Neutrophil (primary cell): ENCODE measurements around the gene UBB.

Source experiments
- H3K27ac ChIP-seq: fragments of 200-600 bp; sonication (generic); 2 replicates; pipeline ENCODE4 v1.5.1; 2016; ENCODE audit warnings: mild to moderate bottlenecking, moderate library complexity
- H3K27me3 ChIP-seq: fragments of 200-600 bp; sonication (generic); 2 replicates; pipeline ENCODE4 v1.6.0; 2016; ENCODE audit warnings: mild to moderate bottlenecking
- H3K36me3 ChIP-seq: fragments of 200-600 bp; sonication (generic); 2 replicates; pipeline ENCODE4 v1.5.1; 2017
- H3K4me1 ChIP-seq, 2 experiments: fragments of 200-600 bp in 1 of 2; sonication (generic) in 1 of 2; 1 replicate in 1 of 2; 2 replicates in 1 of 2; pipeline versions ENCODE4 v1.5.1 to v1.6.1; 2013 to 2016; ENCODE audit warnings: low read depth in 1 of 2, low read length in 1 of 2, mild to moderate bottlenecking in 1 of 2, moderate library complexity in 1 of 2; ENCODE audit not compliant: control insufficient read depth in 1 of 2, insufficient read depth in 1 of 2
- H3K4me3 ChIP-seq, 2 experiments: fragments of 200-600 bp in 1 of 2; sonication (generic) in 1 of 2; 1 replicate in 1 of 2; 2 replicates in 1 of 2; pipeline ENCODE4 v1.5.1; 2013 to 2016; ENCODE audit warnings: low read depth in 1 of 2, low read length in 1 of 2, mild to moderate bottlenecking in 1 of 2, moderate library complexity in 1 of 2
- H3K9me3 ChIP-seq: fragments of 200-600 bp; sonication (generic); 2 replicates; pipeline ENCODE4 v1.5.1; 2016
- TF ChIP-seq, protein P1 (sequence below): fragments of 200-600 bp; sonication (generic); IDR thresholded peaks from 2 replicates; pipeline ENCODE4 v1.5.1; 2016; ENCODE audit warnings: antibody characterized with exemption

Gene UBB

DNA sequence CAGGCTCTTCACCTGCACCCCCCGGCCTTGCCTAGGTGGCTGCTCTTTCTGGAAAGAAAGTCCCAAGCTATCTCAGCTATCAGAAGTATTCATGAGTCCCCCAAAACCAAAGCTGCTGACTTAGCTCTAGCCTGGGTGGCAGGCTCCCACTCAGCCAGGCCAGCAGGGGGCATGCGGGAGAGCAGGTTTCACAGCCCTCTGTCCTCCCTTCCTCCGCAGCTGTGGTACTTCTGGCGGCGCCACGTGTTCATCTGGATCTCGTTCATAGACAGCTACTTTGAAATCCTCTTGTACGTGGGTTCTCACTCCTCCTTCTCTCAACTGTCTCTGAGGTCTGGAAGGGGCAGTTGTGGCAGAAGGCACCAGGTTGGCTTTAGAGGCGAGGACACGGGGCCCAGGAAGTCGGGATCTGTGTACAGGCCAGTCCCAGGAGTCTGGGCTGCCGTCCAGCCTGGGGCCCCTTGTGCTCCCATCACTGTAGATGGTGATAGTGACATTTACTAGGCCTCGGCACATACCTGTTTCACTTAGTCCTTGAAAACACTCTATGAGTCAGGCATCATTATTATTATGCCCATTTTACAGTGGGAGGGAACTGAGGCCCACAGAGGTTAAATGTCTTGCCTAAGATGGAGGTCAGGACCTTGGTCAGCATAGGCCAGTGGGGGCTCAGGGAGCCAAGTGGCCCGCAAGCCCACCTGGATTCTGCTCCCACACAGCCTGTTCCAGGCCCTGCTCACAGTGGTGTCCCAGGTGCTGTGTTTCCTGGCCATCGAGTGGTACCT is 47.4 kb downstream of the UBB start:
- Histone ChIP-seq H3K9me3 (no peaks in the 10 kb centered on the region), H3K4me3 (no peak overlapping the region), H3K4me1 (no peaks in the 10 kb centered on the region), H3K36me3 (peaks cover 89% of the 10 kb centered on the region), H3K27me3 (no peaks in the 10 kb centered on the region), H3K27ac (no peak overlapping the region)
- TF ChIP-seq, protein P1, sequence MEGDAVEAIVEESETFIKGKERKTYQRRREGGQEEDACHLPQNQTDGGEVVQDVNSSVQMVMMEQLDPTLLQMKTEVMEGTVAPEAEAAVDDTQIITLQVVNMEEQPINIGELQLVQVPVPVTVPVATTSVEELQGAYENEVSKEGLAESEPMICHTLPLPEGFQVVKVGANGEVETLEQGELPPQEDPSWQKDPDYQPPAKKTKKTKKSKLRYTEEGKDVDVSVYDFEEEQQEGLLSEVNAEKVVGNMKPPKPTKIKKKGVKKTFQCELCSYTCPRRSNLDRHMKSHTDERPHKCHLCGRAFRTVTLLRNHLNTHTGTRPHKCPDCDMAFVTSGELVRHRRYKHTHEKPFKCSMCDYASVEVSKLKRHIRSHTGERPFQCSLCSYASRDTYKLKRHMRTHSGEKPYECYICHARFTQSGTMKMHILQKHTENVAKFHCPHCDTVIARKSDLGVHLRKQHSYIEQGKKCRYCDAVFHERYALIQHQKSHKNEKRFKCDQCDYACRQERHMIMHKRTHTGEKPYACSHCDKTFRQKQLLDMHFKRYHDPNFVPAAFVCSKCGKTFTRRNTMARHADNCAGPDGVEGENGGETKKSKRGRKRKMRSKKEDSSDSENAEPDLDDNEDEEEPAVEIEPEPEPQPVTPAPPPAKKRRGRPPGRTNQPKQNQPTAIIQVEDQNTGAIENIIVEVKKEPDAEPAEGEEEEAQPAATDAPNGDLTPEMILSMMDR: no peak

DNA sequence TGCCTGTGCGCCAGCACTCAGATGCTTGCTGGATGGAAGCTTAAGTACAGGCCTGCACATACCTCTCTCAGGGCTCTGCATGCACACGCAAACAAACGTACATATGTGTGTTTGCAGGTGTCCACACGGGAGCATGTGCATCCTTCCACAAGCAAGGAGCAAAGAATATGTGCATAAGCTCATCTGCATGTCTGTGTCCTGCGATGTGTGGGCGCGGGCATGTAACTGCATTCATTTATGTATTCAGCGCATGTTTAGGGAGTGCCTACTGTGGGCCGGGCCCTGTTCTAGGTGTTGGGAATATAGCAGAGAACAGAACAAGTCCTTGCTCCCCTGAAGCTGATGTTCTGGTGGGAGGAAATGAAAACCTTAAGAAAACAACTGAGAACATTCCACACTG is 48.2 kb downstream of the UBB start:
- Histone ChIP-seq H3K36me3 (peaks cover 88% of the 10 kb centered on the region), H3K9me3 (no peaks in the 10 kb centered on the region), H3K27ac (no peak overlapping the region)

DNA sequence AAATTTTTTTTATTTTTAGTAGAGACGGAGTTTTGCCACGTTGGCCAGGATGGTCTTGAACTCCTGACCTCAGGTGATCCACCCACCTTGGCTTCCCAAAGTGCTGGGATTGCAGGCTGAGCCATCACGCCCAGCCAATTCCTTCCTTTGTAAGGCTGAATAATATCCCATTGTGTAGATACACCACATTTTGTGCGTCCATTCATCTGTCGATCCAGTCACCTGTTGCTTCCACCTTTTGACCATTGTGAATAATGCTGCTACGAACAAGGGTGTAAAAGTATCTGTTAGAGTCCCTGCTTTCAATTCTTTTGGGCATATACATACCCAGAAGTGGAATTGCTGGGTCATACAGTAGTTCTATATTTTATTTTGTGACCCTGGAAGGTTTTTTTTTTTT is 49.8 kb downstream of the UBB start:
- H3K36me3 ChIP-seq: peaks cover 87% of the 10 kb centered on the region
- no peak overlapping the region for H3K4me3 ChIP-seq
- H3K9me3 ChIP-seq: no peaks in the 10 kb centered on the region
- H3K4me1 ChIP-seq: no peaks in the 10 kb centered on the region
- TF ChIP-seq, protein P1: no peak
- H3K27me3 ChIP-seq: no peaks in the 10 kb centered on the region
- H3K27ac ChIP-seq: no peak overlapping the region

More for the DNA sequence above, 48.2 kb downstream of the UBB start:
- no peak overlapping the region for H3K4me3 ChIP-seq
- H3K27me3 ChIP-seq: no peaks in the 10 kb centered on the region
- no peaks in the 10 kb centered on the region for H3K4me1 ChIP-seq
- TF ChIP-seq, protein P1: no peak

DNA sequence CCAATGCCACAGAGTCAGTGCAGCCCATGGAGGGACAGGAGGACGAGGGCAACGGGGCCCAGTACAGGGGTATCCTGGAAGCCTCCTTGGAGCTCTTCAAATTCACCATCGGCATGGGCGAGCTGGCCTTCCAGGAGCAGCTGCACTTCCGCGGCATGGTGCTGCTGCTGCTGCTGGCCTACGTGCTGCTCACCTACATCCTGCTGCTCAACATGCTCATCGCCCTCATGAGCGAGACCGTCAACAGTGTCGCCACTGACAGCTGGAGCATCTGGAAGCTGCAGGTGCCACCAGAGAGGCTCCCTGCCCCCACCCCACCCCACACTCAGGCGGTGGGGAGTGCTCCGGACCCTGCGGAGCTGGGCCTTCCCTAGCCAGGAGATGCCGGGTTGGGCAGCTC is 51.1 kb downstream of the UBB start:
- Histone ChIP-seq H3K27ac (no peak overlapping the region), H3K4me1 (no peaks in the 10 kb centered on the region), H3K9me3 (no peaks in the 10 kb centered on the region), H3K36me3 (peaks cover 87% of the 10 kb centered on the region), H3K27me3 (no peaks in the 10 kb centered on the region), H3K4me3 (no peak overlapping the region)
- TF ChIP-seq, protein P1: no peak
